SJCRH30 (cell line): ENCODE data around the gene IQCN. TPM values are rescaled to one million over a fixed set of nuclear protein-coding genes. Genes with fewer than 3 reads are reported as not detected.

ENCODE experiments used
- DNase-seq, 2 experiments: peaks; one replicate each; pipeline ENCODE4 v3.0.0-alpha.2; 2015 to 2020
- H3K27ac ChIP-seq: fragments of 250-450 bp; sonication (Bioruptor Pico); 2 replicates; pipeline ENCODE4 v1.5.1; 2020; ENCODE audit warnings: mild to moderate bottlenecking, moderate library complexity
- H3K27me3 ChIP-seq: fragments of 250-450 bp; sonication (Bioruptor Pico); 2 replicates; pipeline ENCODE4 v1.5.1; 2020; ENCODE audit warnings: mild to moderate bottlenecking, moderate library complexity
- H3K36me3 ChIP-seq: fragments of 250-450 bp; sonication (Bioruptor Pico); 2 replicates; pipeline ENCODE4 v1.5.1; 2020; ENCODE audit warnings: mild to moderate bottlenecking, moderate library complexity
- H3K4me1 ChIP-seq: fragments of 250-450 bp; sonication (Bioruptor Pico); 2 replicates; pipeline ENCODE4 v1.5.1; 2020; ENCODE audit warnings: mild to moderate bottlenecking, moderate library complexity
- H3K4me3 ChIP-seq: fragments of 250-450 bp; sonication (Bioruptor Pico); 2 replicates; pipeline ENCODE4 v1.5.1; 2020; ENCODE audit warnings: mild to moderate bottlenecking, moderate library complexity
- H3K9me3 ChIP-seq: fragments of 250-450 bp; sonication (Bioruptor Pico); replicated peaks from 2 replicates; pipeline ENCODE4 v1.5.1; 2020; ENCODE audit warnings: mild to moderate bottlenecking, moderate library complexity
- total RNA-seq: library from RNA; depleted of rRNA; stranded (reverse); fragments of >200 nt; shearing (Covaris generic); gene quantifications from 2 replicates; pipeline ENCODE4 v1.2.3, GENCODE V29; 2014

Gene IQCN
- total RNA-seq, 1 experiment from 2014 or later: 0.06 TPM

DNA sequence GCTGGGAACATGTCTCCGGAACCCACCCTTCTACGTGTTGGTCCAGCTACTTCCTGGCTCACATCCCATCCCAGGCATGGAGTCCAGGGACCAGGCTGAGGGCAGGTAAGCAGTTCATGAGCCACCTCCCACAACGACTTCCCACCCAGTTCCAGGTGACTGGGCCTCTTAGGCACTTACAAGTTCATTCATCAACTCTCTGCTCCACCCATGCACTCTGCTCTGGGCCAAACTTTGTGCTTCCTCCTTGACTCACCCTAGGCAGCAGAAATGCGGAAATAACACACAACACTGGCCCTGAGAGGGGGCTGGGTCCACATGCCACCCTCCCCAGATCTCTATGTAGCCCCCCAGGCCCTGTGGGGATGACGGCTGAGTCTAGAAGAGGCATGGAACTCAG, 20.5 kb downstream of the IQCN start:
- no peak for DNase-seq
- H3K4me1 ChIP-seq: no peaks in the 10 kb centered on the region
- no peaks in the 10 kb centered on the region for H3K9me3 ChIP-seq
- no peak overlapping the region for H3K27ac ChIP-seq
- no peak overlapping the region for H3K4me3 ChIP-seq
- peaks cover 39% of the 10 kb centered on the region for H3K27me3 ChIP-seq
- H3K36me3 ChIP-seq: no peaks in the 10 kb centered on the region

DNA sequence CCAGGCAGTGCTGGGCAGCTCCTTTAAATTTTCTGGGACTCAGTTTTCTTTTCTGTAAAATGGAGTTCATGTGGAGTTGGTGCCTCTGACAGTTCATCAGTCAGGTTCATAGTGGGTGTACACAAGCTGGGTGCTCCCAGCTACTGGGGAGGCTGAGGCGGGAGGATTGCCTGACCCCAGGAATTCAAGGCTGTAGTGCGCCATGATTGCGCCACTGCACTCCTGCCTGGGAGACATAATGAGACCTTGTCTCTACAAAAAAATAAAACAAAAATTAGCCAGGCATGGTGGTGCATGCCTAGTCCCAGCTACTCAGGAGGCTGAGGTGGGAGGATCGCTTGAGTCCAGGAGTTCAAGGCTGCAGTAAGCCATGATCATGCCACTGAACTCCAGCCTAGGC, 21.1 kb downstream of the IQCN start:
- Histone ChIP-seq H3K27ac (no peak overlapping the region), H3K4me3 (no peak overlapping the region), H3K27me3 (peaks cover 34% of the 10 kb centered on the region), H3K36me3 (no peaks in the 10 kb centered on the region), H3K4me1 (no peaks in the 10 kb centered on the region), H3K9me3 (no peaks in the 10 kb centered on the region)
- no peak for DNase-seq

DNA sequence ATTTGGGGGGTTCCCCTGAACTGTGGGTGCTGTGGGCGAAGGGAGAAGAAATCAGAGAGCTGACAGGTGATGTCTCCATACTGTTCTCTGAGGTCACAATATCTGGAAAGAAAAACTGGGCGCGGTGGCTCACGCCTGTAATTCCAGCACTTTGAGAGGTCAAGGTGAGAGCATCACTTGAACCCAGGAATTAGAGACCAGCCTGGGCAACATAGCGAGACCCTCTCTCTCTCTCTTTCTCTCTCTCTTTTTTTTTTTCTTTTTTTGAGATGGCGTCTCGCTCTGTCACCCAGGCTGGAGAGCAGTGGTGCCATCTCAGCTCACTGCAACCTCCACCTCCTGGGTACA, 21.9 kb downstream of the IQCN start:
- H3K27me3 ChIP-seq: peaks cover 28% of the 10 kb centered on the region
- H3K36me3 ChIP-seq: no peaks in the 10 kb centered on the region
- no peaks in the 10 kb centered on the region for H3K9me3 ChIP-seq
- DNase-seq: no peak
- no peak overlapping the region for H3K4me3 ChIP-seq
- H3K27ac ChIP-seq: no peak overlapping the region
- H3K4me1 ChIP-seq: no peaks in the 10 kb centered on the region

DNA sequence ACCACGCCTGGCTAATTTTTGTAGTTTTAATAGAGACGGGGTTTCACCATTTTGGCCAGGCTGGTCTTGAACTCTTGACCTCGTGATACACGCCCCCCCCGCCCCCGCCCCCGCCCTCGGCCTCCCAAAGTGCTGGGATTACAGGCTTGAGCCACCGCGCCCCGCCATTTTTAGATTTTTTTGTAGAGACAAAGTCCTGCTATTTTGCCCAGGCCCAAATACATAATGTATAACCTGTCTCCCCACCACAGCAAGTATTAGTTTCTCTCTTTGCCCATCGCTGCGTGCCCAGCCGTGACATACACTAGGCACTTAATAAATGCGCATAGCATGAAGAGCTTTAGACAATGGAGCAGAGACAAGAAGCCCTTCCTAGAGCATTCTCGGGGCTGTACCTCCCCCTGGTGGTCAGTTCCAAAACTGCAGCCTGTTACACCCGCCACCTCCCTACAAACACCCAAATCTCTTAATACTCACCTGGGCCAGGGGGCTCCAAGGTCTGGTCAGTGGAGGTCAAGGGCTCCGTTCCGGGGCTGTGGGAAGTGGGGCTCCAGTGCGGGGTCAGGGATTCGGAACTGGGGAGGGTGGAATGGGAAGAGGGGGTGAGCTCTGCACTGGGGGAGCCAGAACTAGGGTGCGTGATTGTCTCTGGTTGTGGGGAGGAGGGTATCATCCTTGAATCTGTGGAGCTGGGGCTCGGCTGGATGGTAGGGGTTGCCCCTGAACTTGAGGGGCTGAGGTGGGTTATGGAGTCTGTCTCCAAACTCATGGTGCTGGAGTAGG, 22.5 kb downstream of the IQCN start:
- peaks cover 24% of the 10 kb centered on the region for H3K27me3 ChIP-seq
- DNase-seq: peak; percentile 56 to 89
- no peaks in the 10 kb centered on the region for H3K4me1 ChIP-seq
- no peaks in the 10 kb centered on the region for H3K36me3 ChIP-seq
- no peak overlapping the region for H3K27ac ChIP-seq
- no peaks in the 10 kb centered on the region for H3K9me3 ChIP-seq
- no peak overlapping the region for H3K4me3 ChIP-seq

DNA sequence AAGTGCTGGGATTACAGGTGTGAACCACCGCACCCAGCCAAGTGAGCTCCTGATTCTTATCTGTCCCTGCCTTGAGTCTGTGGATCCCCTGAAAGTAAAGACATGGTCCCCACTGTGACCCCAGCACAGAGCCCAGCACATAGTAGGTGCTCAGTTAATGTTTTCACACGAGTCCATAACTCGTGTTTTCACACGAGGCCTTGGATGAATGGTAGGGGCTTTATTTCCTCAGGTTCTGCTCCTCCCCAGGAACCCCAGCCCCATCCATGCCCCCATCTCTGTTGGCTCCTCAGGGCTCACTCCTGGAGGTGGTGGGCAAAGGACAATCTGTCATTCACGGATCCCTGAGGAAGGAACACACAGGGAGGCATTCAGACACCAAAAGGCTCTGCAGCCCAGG, 24.4 kb downstream of the IQCN start:
- 0 out of 2 replicates have a peak, but pooled peaks cover 2% of the 10 kb centered on the region for H3K9me3 ChIP-seq
- H3K27me3 ChIP-seq: peaks cover 10% of the 10 kb centered on the region
- DNase-seq: no peak
- H3K4me3 ChIP-seq: no peak overlapping the region
- H3K27ac ChIP-seq: no peak overlapping the region
- no peaks in the 10 kb centered on the region for H3K4me1 ChIP-seq
- H3K36me3 ChIP-seq: no peaks in the 10 kb centered on the region

DNA sequence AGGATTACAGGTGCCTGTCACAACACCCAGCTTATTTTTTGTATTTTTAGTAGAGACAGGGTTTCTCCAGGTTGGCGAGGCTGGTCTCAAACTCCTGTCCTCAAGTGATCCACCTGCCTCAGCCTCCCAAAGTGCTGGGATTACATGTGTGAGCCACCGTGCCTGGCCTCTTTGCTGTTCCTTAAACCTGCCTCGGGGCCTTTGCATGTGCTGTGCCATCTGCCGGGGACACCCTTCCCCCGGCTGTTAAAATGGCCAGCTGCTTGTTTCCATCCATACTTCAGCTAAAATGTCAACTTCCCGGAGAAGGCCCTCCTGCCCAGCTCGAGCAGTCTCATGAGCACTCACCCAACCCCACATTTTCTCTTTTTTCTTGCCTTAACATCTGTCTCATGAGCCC, 29.0 kb downstream of the IQCN start:
- no peaks in the 10 kb centered on the region for H3K36me3 ChIP-seq
- H3K9me3 ChIP-seq: 0 out of 2 replicates have a peak, but pooled peaks cover 2% of the 10 kb centered on the region
- no peaks in the 10 kb centered on the region for H3K4me1 ChIP-seq
- peaks cover 14% of the 10 kb centered on the region; the same call in 1 of the 2 replicates for H3K27me3 ChIP-seq
- no peak for DNase-seq
- no peak overlapping the region for H3K27ac ChIP-seq
- H3K4me3 ChIP-seq: no peak overlapping the region

DNA sequence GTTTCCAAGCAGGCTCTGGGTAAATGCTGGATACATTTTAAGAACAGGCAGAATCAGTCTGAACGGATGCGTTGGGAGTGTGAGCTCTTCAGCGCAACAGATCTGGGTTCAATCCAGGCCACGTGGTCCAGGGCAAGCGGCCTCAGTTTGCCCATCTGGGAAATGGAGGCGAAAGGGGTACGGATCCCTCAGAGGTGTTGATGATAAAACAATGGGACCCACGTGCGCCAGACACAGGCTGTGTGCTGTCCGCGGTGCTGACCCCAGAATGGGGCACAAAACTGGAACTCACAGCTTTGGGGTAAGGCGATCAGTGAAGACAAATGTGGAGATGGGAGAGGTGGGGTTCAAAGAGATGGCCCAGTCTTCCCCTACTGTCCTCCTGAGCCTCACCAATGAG, 34.9 kb downstream of the IQCN start:
- Histone ChIP-seq H3K9me3 (no peaks in the 10 kb centered on the region), H3K27ac (no peak overlapping the region), H3K36me3 (no peaks in the 10 kb centered on the region), H3K4me3 (no peak overlapping the region), H3K4me1 (no peaks in the 10 kb centered on the region), H3K27me3 (peaks cover 25% of the 10 kb centered on the region)
- DNase-seq: no peak

DNA sequence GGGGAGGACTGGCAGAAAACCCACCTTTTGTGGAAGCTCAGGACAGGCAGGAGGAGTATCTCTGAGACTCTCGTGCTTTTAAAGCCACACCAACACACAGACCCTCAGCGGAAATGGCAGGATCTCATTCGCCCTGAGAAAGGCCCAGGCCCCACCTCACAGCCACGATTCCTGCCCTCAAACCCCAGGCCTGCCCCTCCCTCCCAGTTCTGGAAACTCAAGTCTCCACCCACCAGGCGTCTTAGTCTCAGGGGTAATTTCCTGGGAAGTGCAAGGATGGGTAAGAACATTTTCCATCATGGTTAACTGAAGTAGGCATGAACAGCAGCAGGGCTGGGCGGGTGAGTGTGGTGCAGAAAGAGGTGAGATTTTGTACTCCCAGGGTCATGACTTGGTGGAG, 40.1 kb downstream of the IQCN start:
- Histone ChIP-seq H3K4me1 (no peaks in the 10 kb centered on the region), H3K36me3 (no peaks in the 10 kb centered on the region), H3K4me3 (no peak overlapping the region), H3K9me3 (no peaks in the 10 kb centered on the region), H3K27ac (no peak overlapping the region), H3K27me3 (peaks cover 2% of the 10 kb centered on the region)
- DNase-seq: no peak

DNA sequence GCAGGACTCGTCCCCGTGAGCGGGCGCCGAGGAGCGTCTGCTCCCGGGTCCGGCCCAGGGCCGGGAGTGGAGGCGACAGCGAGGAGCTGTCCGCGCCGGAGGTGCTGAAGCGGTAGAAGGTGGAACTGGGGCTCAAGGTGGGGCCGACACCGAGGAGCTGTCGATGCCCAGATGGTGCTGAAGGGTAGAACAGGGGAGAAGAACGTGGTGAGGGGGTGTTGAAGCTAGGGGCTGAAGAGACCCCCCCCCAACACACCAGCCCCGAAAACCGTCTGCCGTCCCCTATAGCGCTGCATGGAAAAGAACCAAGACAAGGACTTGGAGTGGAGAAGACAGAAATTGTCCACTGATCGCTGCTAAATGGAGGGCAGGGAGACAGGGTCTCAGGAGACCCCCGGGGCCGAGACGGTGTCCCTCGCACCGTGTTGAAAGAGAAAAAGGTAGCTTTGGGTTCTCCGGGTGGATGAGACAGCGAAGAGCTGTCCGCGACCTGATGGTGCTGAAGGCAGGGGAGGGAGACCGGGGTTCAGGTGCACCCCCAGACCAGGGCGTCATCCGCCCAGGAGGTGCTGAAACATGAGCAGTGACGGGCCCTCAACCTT, 40.9 kb downstream of the IQCN start:
- Histone ChIP-seq H3K36me3 (no peaks in the 10 kb centered on the region), H3K4me3 (no peak overlapping the region), H3K27me3 (no peaks in the 10 kb centered on the region), H3K27ac (no peak overlapping the region), H3K4me1 (no peaks in the 10 kb centered on the region), H3K9me3 (no peaks in the 10 kb centered on the region)
- DNase-seq: peak; percentile 63 to 68

DNA sequence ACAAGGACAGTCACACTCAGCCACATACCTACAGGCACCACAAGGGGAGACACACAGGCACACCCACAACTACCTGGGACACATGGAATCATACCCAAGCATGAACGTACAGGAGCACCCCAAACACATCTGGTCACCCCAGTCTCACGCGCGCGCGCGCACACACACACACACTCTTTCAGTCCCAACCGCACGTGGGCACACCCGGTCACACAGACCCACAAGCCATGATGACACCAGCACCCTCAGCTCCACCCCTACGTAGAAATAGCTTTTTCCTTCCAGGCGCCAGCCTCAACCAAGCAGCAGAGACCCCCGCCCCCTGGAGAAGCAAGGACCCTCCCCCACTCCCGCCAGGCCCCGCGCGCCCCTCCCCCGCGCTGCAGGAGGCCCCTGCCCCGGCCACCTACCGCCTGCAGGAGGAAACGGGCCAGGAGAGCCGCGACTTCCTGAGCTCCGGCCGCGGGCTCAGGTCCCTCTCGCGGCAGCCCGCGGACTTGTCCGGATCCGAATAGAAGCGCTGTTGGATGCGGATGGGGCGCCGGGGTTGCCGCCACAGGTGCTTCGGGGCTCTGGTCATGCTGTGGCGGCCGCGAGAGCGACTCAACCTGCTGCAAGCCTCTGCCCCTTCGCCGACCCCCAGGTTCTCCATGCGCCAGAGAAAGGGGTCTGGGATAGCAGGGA, 41.6 kb downstream of the IQCN start:
- H3K27ac ChIP-seq: no peak overlapping the region
- H3K4me1 ChIP-seq: no peaks in the 10 kb centered on the region
- no peaks in the 10 kb centered on the region for H3K9me3 ChIP-seq
- H3K36me3 ChIP-seq: no peaks in the 10 kb centered on the region
- no peak overlapping the region for H3K4me3 ChIP-seq
- H3K27me3 ChIP-seq: no peaks in the 10 kb centered on the region
- no peak for DNase-seq

DNA sequence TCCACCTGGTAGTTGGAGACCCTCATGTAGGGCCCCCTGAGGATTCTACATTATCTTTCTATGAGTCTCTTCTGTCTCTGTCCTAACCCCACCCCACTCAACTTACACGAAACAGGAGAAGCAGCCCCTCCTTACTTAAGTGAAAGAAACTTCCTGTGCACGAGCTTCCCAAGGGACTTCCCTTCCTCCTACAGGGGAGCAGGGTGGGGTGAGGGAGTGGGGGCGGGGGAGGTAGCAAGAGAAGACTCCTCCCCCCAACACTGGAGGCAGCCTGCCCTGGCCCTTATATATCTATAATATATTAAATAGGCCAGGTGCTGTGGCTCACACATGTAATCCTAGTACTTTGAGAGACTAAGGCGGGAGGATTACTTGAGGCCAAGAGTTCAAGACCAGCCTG, 42.5 kb downstream of the IQCN start:
- H3K4me1 ChIP-seq: no peaks in the 10 kb centered on the region
- no peaks in the 10 kb centered on the region for H3K9me3 ChIP-seq
- no peaks in the 10 kb centered on the region for H3K36me3 ChIP-seq
- no peak overlapping the region for H3K4me3 ChIP-seq
- no peaks in the 10 kb centered on the region for H3K27me3 ChIP-seq
- H3K27ac ChIP-seq: no peak overlapping the region
- DNase-seq: peak in 1 of 2 experiments; percentile 18

DNA sequence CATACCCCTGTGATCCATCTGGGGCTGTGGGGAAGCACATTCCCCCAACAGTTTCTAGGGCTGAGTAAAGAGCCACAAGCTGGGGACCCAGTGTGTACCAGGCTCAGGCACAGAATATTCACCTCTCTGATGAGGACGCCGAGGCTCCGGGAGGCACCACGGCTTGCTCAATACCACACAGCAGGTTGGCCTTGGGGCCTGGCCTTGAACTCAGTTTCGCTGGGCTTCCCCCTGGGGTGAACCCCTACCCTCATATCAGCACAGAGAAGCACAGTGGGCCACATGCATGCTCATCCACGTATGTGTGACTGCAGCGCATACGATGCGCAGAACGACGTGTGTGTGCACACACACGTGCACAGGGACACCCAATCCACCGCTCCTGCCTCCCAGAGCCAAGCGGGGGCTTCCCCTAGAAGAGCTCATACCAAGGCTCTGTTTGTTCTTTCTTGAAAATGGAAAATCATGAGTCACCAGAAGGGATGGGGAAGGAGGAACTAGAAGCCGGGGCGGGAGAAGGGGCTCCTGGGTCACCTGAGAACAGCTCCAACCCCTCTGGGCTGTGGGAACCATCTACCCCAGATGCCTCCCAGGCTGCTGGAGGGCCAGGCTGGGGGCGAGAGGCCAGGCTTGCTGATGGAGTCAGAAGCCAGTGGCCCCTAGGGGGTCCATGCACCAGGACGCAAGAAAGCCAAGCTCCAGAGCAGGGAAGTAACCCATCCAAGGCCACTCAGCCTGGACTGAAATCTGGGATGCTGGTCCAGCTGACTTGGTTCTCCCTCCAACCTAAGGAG, 43.1 kb downstream of the IQCN start:
- H3K27ac ChIP-seq: no peak overlapping the region
- H3K4me3 ChIP-seq: no peak overlapping the region
- no peaks in the 10 kb centered on the region for H3K27me3 ChIP-seq

DNA sequence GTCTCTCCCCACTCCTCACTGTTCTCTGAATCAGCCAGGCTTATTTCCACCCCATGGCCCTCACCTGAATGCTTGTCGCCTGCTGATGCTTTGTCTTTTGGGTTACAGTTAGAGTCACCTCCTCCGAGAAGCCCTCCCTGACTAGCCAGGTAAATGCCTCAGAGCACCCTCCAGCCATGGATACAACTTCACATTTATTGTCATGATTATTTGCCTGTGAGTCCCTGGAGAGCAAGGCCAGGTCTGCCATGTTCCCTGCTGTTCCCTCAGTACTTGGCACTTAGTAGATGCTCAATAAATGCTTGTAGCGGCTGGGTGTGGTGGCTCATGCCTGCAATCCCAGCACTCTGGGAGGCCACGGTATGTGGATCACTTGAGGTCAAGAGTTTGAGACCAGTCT, 44.3 kb downstream of the IQCN start:
- H3K4me3 ChIP-seq: no peak overlapping the region
- no peaks in the 10 kb centered on the region for H3K27me3 ChIP-seq
- H3K27ac ChIP-seq: no peak overlapping the region
- DNase-seq: no peak
- no peaks in the 10 kb centered on the region for H3K9me3 ChIP-seq
- H3K4me1 ChIP-seq: no peaks in the 10 kb centered on the region
- no peaks in the 10 kb centered on the region for H3K36me3 ChIP-seq

More for the DNA sequence above, 43.1 kb downstream of the IQCN start:
- H3K9me3 ChIP-seq: no peaks in the 10 kb centered on the region
- DNase-seq: no peak
- no peaks in the 10 kb centered on the region for H3K4me1 ChIP-seq
- H3K36me3 ChIP-seq: no peaks in the 10 kb centered on the region

DNA sequence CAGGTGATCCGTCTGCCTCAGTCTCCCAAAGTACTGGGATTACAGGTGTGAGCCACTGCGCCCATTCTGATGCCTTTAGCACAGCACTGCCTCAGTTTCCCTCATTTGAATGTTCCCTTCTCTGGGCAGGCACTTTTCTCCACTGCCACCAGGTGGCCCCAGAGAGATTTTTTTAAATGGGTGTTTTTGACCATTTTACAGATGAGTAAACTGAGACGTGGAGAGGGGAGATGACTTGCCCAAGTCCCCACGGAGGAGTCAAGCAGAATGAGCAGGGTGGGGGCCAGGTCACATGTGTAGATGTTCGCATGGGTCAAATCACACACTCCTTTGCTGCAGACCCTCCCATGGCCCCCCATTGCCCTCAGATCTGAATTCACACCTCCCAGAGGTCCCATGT, 44.8 kb downstream of the IQCN start:
- Histone ChIP-seq H3K27ac (no peak overlapping the region), H3K36me3 (no peaks in the 10 kb centered on the region), H3K4me3 (no peak overlapping the region), H3K9me3 (no peaks in the 10 kb centered on the region), H3K27me3 (no peaks in the 10 kb centered on the region), H3K4me1 (no peaks in the 10 kb centered on the region)
- peak in 1 of 2 experiments; percentile 19 for DNase-seq

DNA sequence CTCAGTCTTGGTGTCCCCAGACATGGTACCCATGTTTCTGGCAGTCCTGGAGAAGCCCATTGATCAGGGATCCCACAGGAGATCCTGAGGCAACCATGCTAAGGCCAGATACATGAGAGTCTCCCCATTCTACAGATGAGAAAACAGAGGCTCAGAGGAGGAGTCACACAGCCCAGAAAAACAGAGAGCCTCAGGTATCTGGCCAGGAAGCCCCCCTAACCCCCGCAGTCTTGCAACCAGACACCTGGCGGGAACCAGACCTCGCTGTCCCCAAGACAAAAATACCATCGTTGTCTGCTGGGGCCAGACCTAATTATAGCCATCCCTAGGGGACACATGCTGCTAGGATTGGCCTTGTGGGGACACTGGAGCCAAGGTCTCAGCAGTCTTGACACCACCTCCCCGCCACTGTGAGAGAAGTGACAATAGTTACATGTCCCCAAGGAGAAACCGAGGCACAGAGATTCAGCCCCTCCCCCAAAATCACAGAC, 46.4 kb downstream of the IQCN start:
- Histone ChIP-seq H3K27ac (no peak overlapping the region), H3K9me3 (no peaks in the 10 kb centered on the region)
- no peak for DNase-seq

More for the DNA sequence above, 46.4 kb downstream of the IQCN start:
- Histone ChIP-seq H3K4me3 (no peak overlapping the region), H3K36me3 (no peaks in the 10 kb centered on the region), H3K4me1 (no peaks in the 10 kb centered on the region), H3K27me3 (no peaks in the 10 kb centered on the region)
